SKM-1 treated with dmso at 0.1 percent for 144 hours (cell line): ENCODE data around the gene ZNF880.
"Not testable (repeated sequence)": the region's sequence is repeated elsewhere in the genome, so short reads cannot be mapped to it uniquely, and the experiment has no call there.

Experiments used
- DNase-seq: peaks from one replicate; lab custom pipeline; 2025; ENCODE audit not compliant: unreplicated experiment; lab: John Stamatoyannopoulos, UW

Gene ZNF880

DNA sequence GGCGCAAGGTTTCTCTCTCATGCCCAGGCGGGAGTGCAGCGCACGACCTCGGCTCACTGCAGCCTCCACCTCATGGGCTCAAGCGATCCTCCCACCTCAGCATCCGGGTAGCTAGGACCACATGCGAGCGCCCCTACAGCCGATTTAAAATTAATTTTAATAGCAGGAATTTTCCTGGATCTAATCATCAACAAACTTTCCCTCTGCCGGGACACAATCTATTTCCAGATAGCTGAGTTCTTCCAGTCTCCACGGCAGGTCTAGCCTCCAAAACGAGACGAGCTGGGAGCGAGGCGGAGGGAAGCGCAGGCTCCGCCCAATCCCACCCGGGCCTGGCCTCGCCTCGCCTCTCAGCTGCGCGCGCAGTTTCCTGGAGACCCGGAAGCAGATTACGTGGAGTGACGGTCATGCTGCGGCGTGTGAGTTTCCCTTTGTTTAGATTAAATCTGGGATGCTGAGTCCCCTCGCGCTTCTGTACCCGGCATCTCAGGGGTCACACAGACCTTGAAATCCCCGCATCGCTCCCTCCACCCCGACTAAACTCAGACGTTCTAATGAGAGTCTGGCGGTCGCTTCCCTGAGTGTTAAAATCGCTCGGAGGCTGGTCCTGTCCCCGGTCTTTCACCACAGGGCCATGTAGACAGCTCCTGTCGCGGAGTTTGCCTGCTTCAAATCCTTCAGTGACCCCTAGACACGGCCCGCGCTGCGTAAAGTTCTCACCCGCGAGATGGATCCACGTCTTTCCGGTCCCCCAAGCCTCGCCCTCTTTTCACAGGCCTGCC is at the start of gene ZNF880:
Gene ZNF880 (plus strand): TSS at position 365 of the 782 bp plus-strand sequence. CDS start 43 bp downstream, at position 408.
- peak; percentile 56 for DNase-seq

GRCh38 chr19:52322429-52322828 is 47.3 kb upstream of the ZNF880 start:
- DNase-seq: no peak

DNA sequence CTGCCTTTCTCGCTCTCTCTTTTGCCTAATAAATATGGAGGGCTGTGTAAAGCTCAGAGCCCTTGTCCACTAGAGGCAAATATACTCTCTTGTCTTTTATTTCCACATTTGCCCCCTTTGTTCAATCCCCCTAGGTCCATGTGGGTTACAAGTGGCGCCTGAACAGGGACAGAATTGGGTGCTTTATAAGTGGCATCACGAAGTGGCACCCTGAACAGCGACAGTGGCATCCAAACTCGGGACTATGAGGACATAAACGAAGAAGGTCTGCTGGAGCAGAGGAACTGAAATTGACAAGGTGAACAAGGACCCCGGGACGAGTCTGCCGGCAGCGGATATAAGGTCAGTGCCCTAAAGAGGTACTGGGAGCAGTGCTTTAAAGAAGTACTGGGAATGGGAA is 38.0 kb upstream of the ZNF880 start:
- DNase-seq: no peak

DNA sequence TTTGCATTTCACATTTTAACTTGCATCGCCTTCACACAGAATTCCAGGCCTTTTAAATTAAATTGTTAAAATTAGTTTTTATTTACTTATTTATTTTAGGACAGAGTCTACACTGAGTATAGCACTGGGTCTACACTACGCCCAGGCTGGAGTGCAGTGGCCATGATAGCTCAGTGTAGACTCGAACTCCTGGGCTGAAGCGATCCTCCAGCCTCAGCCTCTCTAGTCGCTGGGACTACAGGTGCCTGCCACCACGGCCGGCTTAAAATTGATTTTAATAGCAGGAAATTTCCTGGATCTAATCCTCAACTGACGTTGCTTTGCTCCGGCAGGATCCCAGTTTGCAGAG is 34.0 kb upstream of the ZNF880 start:
- no peak for DNase-seq

DNA sequence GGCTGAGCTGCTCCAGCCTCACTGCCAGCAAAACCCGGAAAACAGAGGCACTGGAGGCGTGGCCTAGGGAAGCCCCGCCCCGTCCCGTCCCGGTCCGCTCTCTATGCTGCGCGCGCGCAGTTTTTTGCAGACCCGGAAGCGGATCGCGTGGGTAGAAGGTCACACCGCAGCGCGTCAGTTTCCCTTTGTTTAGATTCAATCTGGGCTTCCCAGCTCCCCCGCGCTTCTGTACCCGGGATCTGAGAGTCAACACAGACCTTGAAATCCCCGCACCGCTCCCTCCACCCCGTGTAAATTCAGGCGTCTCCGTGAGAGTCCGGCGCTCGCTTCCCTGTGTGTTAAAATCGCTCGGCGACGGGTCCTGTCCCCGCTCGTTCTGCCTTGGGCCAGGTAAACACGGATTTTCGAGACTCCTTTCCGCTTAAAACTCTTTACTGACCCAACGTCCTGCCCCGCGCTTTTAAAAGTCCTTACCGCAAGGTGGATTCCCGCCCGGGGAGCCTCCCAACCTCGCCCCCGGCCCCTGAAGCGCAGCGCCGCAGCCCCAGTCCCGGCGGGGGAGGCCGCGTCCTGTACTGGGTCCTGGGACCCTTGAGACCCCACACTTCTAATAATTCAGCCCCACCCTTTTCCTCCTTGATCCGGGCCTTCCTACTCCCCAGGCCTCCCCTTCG is 33.5 kb upstream of the ZNF880 start, which contains the start of gene ZNF610:
Gene ZNF610 (plus strand): TSS at position 127 of the 674 bp plus-strand sequence. CDS start 12,930 bp downstream, outside the sequence.
- peak; percentile 39 for DNase-seq

DNA sequence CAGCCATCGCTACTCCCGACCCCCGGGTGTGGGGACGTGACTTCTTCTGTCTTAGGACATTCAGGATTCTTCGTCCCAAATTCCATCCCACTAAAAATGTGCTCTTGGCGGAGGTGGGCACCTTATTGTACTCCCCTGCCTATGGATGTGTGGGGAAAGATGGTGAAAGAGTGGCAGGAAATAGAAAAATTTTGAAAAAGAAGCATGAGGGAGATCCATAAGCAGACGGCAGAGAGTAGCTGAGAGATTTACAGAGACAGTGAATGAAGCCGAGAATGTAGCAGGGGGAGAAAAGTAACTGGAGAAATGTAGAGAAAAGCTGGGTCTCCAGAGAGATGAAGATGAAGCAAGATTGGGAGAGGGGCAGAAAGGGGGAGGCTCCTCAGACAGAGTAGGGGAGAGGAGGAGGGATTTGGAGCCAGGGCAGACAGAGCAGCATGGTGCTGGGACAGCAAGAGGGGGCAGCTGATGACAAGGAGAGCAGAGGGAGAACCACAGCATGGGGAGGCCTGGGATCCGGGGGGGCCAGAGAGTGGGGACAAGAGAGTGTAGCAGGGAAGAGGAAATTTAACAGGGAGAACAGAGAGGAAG is 32.8 kb upstream of the ZNF880 start:
- DNase-seq: no peak

DNA sequence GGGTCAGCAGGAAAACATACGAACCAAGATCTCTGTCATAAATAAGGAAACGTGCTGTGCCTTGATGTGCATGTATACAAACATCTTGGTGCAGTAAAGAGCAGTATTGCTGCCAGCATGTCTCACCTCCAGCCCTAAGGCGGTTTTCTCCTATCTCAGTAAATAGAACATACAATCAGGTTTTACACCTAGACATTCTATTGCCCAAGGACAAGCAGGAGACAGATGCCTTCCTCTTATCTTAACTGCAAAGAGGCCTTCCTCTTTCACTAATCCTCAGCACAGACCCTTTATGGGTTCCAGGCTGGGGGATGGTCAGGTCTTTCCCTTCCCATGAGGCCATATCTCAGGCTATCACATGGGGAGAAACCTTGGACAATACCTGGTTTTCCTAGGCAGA is 30.7 kb upstream of the ZNF880 start:
- not testable (repeated sequence) for DNase-seq

- DNase-seq: peak; percentile 34
These were observed 26.2 kb upstream of the ZNF880 start for GRCh38 chr19:52343548-52343947.

GRCh38 chr19:52345162-52345561 is 24.6 kb upstream of the ZNF880 start:
- DNase-seq: no peak

- peak; percentile 11 for DNase-seq
These were observed 18.2 kb upstream of the ZNF880 start for GRCh38 chr19:52351512-52351911.

DNA sequence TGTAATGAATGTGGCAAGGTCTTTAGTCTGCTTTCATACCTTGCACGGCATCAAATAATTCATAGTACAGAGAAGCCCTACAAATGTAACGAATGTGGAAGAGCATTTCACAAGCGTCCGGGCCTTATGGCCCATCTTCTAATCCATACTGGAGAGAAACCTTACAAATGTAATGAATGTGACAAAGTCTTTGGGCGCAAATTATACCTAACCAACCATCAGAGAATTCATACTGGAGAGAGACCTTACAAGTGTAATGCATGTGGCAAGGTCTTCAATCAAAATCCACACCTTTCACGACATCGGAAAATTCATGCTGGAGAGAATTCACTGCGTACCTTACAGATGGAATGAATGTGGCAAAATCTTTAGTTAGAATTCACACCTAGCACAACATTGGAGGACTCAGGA is 3.3 kb upstream of the ZNF880 start:
- DNase-seq: no peak

DNA sequence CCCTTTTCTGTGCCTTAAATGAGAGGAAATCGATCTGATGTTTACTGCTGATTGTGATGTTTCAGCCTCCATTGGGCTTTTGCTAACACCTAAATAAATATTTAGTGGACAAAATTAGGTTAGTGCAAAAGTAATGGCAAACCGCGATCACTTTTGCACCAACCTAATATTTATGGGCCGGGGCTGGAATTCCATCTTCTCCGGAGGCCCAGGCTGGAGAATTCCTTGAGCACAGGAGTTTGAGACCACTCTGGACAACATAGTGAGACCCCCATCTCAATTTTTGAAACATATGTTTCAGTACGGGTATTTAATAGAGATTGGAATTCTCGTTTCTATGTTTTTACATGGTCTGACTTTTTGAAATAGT is 603 bp downstream of the ZNF880 start:
- DNase-seq: no peak

DNA sequence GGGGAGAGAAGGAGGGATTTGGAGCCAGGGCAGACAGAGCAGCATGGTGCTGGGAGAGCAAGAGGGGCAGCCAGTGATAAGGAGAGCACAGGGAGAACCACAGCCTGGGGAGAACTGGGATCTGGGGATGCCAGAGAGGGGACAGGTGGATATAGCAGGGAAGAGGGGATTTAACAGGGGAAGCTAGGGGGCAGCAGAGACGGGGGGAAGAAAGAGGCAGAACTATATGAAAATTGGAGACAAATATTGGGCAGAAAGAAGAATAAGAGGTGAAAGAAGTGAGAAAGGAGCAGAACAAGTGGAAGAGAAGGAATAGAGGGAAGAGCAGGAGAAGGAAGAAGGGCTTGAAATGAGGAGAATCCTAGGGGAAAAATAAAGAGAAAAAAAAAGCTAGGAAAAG is 21.4 kb downstream of the ZNF880 start:
- DNase-seq: no peak

DNA sequence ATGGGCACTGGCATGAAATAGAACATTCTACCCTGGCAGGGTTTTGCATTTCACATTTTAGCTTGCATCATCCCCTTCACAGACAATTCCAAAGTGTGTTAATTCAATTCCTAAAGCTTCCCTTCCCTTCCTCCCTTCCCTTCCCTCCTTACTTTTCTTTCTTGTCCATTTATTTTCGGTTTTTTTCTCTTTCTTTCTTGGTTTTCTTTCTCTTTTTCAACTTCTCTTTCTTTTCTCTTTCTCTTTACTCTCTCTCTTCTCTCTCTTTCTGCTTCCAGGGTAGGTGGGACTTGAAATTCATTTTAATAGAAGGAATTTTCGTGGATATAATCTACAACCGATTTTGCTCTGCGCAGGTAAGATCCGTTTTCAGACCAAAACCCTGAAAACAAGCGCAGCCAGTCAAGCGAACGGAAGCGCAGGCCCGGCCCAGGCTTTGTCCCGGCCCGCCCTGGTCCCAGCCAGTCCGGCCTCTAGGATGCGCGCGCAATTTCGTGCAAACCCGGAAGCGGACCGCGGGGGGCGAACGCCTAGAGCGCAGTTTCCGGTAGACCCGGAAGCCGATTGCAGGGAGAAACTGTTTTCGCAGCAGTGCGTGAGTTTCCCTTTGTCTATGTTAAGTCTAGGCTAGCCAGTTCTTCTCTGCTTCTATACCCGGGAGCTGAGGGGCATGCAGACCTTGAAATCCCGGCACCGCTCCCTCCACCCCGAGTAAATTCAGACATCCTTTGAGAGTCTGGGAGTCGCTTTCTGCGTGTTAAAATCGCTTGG is 27.8 kb downstream of the ZNF880 start, which contains the start of gene ZNF528:
Gene ZNF528 (plus strand): TSS at position 540 of the 771 bp plus-strand sequence. CDS start 4,165 bp downstream, outside the sequence.
- no peak for DNase-seq

DNA sequence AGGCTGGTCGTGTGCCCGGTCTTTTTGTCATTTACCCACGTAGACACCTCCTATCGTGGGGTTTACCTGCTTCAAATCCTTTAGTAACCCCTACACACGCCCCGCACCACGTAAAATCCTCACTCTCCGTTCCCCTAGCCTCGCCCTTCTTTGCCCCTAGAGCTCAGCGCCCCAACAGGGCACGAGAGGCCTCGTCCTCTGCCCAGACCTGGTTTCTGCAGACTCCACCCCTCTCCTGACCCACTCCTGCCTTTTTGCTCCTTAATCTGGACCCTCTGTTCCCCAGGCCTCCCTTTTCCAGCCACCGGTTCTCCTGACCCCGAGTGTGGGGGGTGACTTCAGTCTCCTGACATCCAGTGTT is 28.3 kb downstream of the ZNF880 start:
- no peak for DNase-seq

- no peak for DNase-seq
These were observed 40.6 kb downstream of the ZNF880 start for GRCh38 chr19:52410276-52410675.

- DNase-seq: no peak
These were observed 46.0 kb downstream of the ZNF880 start for GRCh38 chr19:52415711-52416110.

DNA sequence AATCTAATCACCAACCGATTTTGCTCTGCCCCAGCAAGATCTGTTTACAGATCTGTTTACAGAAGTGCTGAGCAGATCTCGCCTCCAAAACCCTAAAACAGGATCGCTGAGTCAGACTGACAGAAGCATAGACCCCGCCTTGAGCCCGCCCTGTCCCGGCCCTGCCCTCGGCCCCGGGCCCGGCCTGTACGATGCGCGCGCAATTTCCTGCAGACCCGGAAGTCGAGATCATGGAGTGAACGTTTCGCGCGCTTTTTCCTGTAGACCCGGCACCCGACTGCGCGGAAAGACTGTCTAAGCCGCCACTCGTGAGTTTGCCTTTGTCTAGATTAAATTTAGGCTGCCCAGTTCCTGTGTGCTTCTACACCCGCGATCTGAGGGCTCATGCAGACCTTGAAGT is 59.2 kb downstream of the ZNF880 start, which contains the start of gene ZNF534:
Gene ZNF534 (plus strand): TSS at position 212 of the 400 bp plus-strand sequence. CDS start 2,327 bp downstream, outside the sequence.
- no peak for DNase-seq
